HPDE6-E6E7 (cell line): ENCODE data around the gene HIVEP2.

ENCODE experiments used
- DNase-seq: peaks from one replicate; pipeline ENCODE4 v3.0.0; 2011; ENCODE audit warnings: missing footprints; ENCODE audit errors: extremely low spot score

Gene HIVEP2

GRCh38 chr6:142860498-142860897 is 84.5 kb downstream of the HIVEP2 start:
- DNase-seq: no peak

- no peak for DNase-seq
These were observed 87.0 kb downstream of the HIVEP2 start for GRCh38 chr6:142857796-142858555.

- DNase-seq: no peak
These were observed 87.7 kb downstream of the HIVEP2 start for GRCh38 chr6:142857233-142857761.

GRCh38 chr6:142856624-142857232 is 88.2 kb downstream of the HIVEP2 start:
- DNase-seq: no peak

- no peak for DNase-seq
These were observed 88.9 kb downstream of the HIVEP2 start for GRCh38 chr6:142855893-142856623.

GRCh38 chr6:142854589-142855488 is 90.1 kb downstream of the HIVEP2 start:
- DNase-seq: no peak

GRCh38 chr6:142853244-142854180 is 91.5 kb downstream of the HIVEP2 start:
- no peak for DNase-seq

- no peak for DNase-seq
These were observed 93.4 kb downstream of the HIVEP2 start for GRCh38 chr6:142851601-142852000.

GRCh38 chr6:142850679-142851423 is 94.1 kb downstream of the HIVEP2 start:
- DNase-seq: no peak

GRCh38 chr6:142848976-142849375 is 96.0 kb downstream of the HIVEP2 start:
- no peak for DNase-seq

GRCh38 chr6:142848156-142848555 is 96.8 kb downstream of the HIVEP2 start:
- no peak for DNase-seq

GRCh38 chr6:142846883-142847287 is 98.1 kb downstream of the HIVEP2 start:
- DNase-seq: peak; percentile 49

- DNase-seq: no peak
These were observed 98.5 kb downstream of the HIVEP2 start for GRCh38 chr6:142846459-142846831.

GRCh38 chr6:142845624-142846458 is 99.1 kb downstream of the HIVEP2 start:
- no peak for DNase-seq

GRCh38 chr6:142845143-142845571 is 99.8 kb downstream of the HIVEP2 start:
- no peak for DNase-seq

- DNase-seq: no peak
These were observed 100.8 kb downstream of the HIVEP2 start for GRCh38 chr6:142844065-142844755.

GRCh38 chr6:142843361-142843760 is 101.6 kb downstream of the HIVEP2 start:
- no peak for DNase-seq
